ENCODE measurements around the gene GNAQ. TPM values are rescaled to one million over a fixed set of nuclear protein-coding genes. Genes with fewer than 3 reads are reported as not detected.

Gene GNAQ
- total and polyA plus RNA-seq, 2 donors (not counting 1 experiment from before 2014, with no cell fraction given), result 30.4 to 74.3 TPM

DNA sequence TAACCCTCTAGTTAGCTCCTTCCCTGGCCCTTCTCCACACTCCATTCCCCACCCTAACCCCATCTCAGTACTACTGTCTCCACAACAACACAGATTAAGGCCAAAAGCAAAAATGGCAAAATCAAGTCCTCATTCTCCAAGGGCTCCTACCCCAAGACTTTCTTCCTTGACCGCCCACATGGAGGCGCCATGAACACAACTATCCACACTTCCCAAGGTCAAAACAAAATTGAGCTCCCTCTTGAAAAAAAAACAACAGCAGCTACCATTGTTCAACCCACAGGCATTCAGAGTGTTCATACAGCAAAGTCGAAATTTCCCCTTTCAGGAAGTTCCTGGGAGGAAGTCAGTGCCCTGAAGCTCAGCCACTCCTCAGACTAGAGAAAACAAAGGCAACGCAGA, 54.4 kb downstream of the GNAQ start:
- no peak for TF ChIP-seq EZH2 (IDR thresholded peaks at IDR 0.05; ENCODE audit: low read length, missing control alignments)
- peak; percentile 64 to 71 for TF ChIP-seq CTCF (conservative IDR thresholded peaks at IDR 0.05 in 1 of 2, IDR thresholded peaks at IDR 0.05 in 1 of 2; ENCODE audit: low read depth in 1 of 2, low read length in 2 of 2)
- Histone ChIP-seq H3K27me3 (ENCODE audit: control insufficient read depth, insufficient read depth, low read length) (no peaks in the 10 kb centered on the region), H3K36me3 (ENCODE audit: control insufficient read depth, insufficient read depth, low read length) (no peaks in the 10 kb centered on the region), H3K9ac (ENCODE audit: insufficient read depth, low read length) (no peak overlapping the region), H3K79me2 (ENCODE audit: control insufficient read depth, insufficient read depth, low read length) (peaks cover 15% of the 10 kb centered on the region), H3K27ac (ENCODE audit: insufficient read depth, low read length) (no peak overlapping the region), H3K4me2 (ENCODE audit: extremely low read depth, insufficient read depth, low read length) (no peak overlapping the region), H3K4me3 (replicated peaks in 1 of 4; ENCODE audit: control extremely low read depth in 1 of 4, insufficient read depth in 1 of 4, low read depth in 3 of 4, low read length in 4 of 4) (no peak overlapping the region), H2AFZ (ENCODE audit: low read length) (no peak overlapping the region), H4K20me1 (ENCODE audit: control insufficient read depth, extremely low read depth, insufficient read depth, low read length) (no peaks in the 10 kb centered on the region), H3K9me3 (ENCODE audit: control insufficient read depth, insufficient read depth, low read depth, low read length) (no peaks in the 10 kb centered on the region), H3K4me1 (ENCODE audit: control insufficient read depth, extremely low read depth, insufficient read depth, low read length) (peaks cover 8% of the 10 kb centered on the region)
- DNase-seq (ENCODE audit: low read depth in 2 of 2), result peak; percentile 72 to 81

DNA sequence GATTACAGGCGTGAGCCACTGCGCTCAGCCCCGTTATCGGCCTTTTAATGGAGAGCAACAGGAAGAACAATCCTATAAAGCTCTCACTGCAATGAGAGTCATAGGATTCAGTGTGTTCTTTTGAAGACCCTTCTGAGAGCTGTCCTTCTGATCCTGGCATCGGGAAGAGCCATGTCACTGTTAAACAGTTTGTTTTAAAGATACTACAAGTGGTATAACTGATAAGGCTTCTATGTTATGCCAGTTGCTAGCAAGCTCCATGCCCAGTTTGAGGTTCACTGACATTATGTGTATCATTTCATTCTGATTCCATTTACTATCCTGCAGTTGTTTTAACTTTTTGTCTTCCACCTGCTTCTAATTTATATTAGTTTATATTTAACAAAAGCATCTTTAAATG, 55.8 kb downstream of the GNAQ start:
- TF ChIP-seq CTCF (conservative IDR thresholded peaks at IDR 0.05 in 1 of 2, IDR thresholded peaks at IDR 0.05 in 1 of 2; ENCODE audit: low read depth in 1 of 2, low read length in 2 of 2) (no peak), EZH2 (IDR thresholded peaks at IDR 0.05; ENCODE audit: low read length, missing control alignments) (no peak)
- H3K4me2 ChIP-seq (ENCODE audit: extremely low read depth, insufficient read depth, low read length), result no peak overlapping the region
- peaks cover 13% of the 10 kb centered on the region for H3K79me2 ChIP-seq (ENCODE audit: control insufficient read depth, insufficient read depth, low read length)
- no peaks in the 10 kb centered on the region for H4K20me1 ChIP-seq (ENCODE audit: control insufficient read depth, extremely low read depth, insufficient read depth, low read length)
- H3K9me3 ChIP-seq (ENCODE audit: control insufficient read depth, insufficient read depth, low read depth, low read length), result no peaks in the 10 kb centered on the region
- peaks cover 2% of the 10 kb centered on the region for H3K4me1 ChIP-seq (ENCODE audit: control insufficient read depth, extremely low read depth, insufficient read depth, low read length)
- H2AFZ ChIP-seq (ENCODE audit: low read length), result no peak overlapping the region
- no peak overlapping the region for H3K4me3 ChIP-seq (replicated peaks in 1 of 4; ENCODE audit: control extremely low read depth in 1 of 4, insufficient read depth in 1 of 4, low read depth in 3 of 4, low read length in 4 of 4)
- no peak for DNase-seq (ENCODE audit: low read depth in 2 of 2)
- no peak overlapping the region for H3K27ac ChIP-seq (ENCODE audit: insufficient read depth, low read length)
- no peaks in the 10 kb centered on the region for H3K36me3 ChIP-seq (ENCODE audit: control insufficient read depth, insufficient read depth, low read length)
- H3K27me3 ChIP-seq (ENCODE audit: control insufficient read depth, insufficient read depth, low read length), result no peaks in the 10 kb centered on the region
- H3K9ac ChIP-seq (ENCODE audit: insufficient read depth, low read length), result no peak overlapping the region

DNA sequence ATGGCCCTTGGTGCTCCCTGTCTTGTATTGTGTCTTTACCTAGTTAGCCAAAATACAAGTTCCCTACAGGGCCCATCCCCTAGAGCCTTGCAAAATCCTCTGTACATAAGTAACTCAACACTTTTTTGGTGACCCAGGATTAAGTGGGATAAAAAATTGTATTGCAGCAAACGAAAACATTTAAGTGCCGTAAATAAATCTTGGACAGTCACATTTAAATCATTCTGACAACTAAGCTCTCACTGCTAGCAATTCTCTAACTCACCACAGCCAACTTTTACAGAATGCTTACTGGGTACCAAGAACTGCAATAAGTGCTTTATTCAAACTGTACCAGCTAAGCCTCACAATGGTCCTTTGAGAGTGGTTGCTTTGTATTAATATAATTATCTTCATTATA, 56.6 kb downstream of the GNAQ start:
- no peaks in the 10 kb centered on the region for H3K36me3 ChIP-seq (ENCODE audit: control insufficient read depth, insufficient read depth, low read length)
- H3K27ac ChIP-seq (ENCODE audit: insufficient read depth, low read length), result no peak overlapping the region
- H3K4me2 ChIP-seq (ENCODE audit: extremely low read depth, insufficient read depth, low read length), result no peak overlapping the region
- peaks cover 13% of the 10 kb centered on the region for H3K79me2 ChIP-seq (ENCODE audit: control insufficient read depth, insufficient read depth, low read length)
- H4K20me1 ChIP-seq (ENCODE audit: control insufficient read depth, extremely low read depth, insufficient read depth, low read length), result no peaks in the 10 kb centered on the region
- H3K4me1 ChIP-seq (ENCODE audit: control insufficient read depth, extremely low read depth, insufficient read depth, low read length), result peaks cover 2% of the 10 kb centered on the region
- H3K27me3 ChIP-seq (ENCODE audit: control insufficient read depth, insufficient read depth, low read length), result no peaks in the 10 kb centered on the region
- DNase-seq (ENCODE audit: low read depth in 2 of 2), result no peak
- no peak overlapping the region for H2AFZ ChIP-seq (ENCODE audit: low read length)
- TF ChIP-seq EZH2 (IDR thresholded peaks at IDR 0.05; ENCODE audit: low read length, missing control alignments) (no peak), CTCF (conservative IDR thresholded peaks at IDR 0.05 in 1 of 2, IDR thresholded peaks at IDR 0.05 in 1 of 2; ENCODE audit: low read depth in 1 of 2, low read length in 2 of 2) (no peak)
- H3K4me3 ChIP-seq (replicated peaks in 1 of 4; ENCODE audit: control extremely low read depth in 1 of 4, insufficient read depth in 1 of 4, low read depth in 3 of 4, low read length in 4 of 4), result no peak overlapping the region
- H3K9me3 ChIP-seq (ENCODE audit: control insufficient read depth, insufficient read depth, low read depth, low read length), result no peaks in the 10 kb centered on the region
- H3K9ac ChIP-seq (ENCODE audit: insufficient read depth, low read length), result no peak overlapping the region

Data from fibroblast of lung (primary cell).